Measurements from ENCODE around the gene LYPD6B. TPM values are rescaled to one million over a fixed set of nuclear protein-coding genes. Genes with fewer than 3 reads are reported as not detected.

Gene LYPD6B
- total RNA-seq, 6 experiments from 2014 or later = 18.3 to 91.5 (median 23.2) TPM

DNA sequence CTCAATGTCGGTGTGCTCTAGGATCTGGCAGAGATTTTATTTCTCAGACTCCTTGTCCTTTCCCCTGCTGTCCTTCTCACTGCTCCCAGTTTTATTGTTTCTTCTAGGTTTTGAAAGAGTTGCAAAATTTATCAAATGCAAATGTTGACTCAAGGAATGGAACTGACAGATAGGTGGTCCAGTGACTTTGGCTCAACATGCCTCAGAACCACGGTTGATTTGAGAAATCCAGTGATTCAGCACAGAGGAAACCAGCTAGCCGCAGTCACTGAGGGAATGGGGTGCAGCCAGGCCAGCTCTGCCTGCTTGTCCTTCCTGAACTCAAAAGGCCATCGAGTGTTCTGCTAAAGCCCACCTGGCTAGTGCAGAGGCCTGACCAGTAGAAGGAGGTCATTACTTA lies 166.2 kb downstream of the LYPD6B start:
- H3K4me1 Mint-ChIP-seq (ENCODE audit: low read depth) = peaks cover 33% of the 10 kb centered on the region
- H3K27ac Mint-ChIP-seq = no peak overlapping the region; the same call in 1 of the 2 replicates
- peaks cover 13% of the 10 kb centered on the region; the same call in 1 of the 2 replicates for H3K36me3 Mint-ChIP-seq (ENCODE audit: low read depth)
- no peak overlapping the region for H3K4me3 Mint-ChIP-seq
- no peaks in the 10 kb centered on the region for H3K9me3 Mint-ChIP-seq
- H3K27me3 Mint-ChIP-seq (ENCODE audit: insufficient read depth) = no peaks in the 10 kb centered on the region; the same call in 1 of the 2 replicates
- no peak for DNase-seq
- no peak for TF ChIP-seq CTCF (IDR thresholded peaks at IDR 0.05)

GRCh38 chr2:149205143-149205542 lies 166.6 kb downstream of the LYPD6B start:
- Mint-ChIP-seq H3K9me3 (no peaks in the 10 kb centered on the region), H3K27ac (no peak overlapping the region; the same call in 1 of the 2 replicates), H3K36me3 (ENCODE audit: low read depth) (peaks cover 13% of the 10 kb centered on the region; the same call in 1 of the 2 replicates), H3K4me1 (ENCODE audit: low read depth) (peaks cover 29% of the 10 kb centered on the region), H3K4me3 (no peak overlapping the region), H3K27me3 (ENCODE audit: insufficient read depth) (no peaks in the 10 kb centered on the region)
- TF ChIP-seq CTCF (IDR thresholded peaks at IDR 0.05) = no peak
- no peak for DNase-seq

DNA sequence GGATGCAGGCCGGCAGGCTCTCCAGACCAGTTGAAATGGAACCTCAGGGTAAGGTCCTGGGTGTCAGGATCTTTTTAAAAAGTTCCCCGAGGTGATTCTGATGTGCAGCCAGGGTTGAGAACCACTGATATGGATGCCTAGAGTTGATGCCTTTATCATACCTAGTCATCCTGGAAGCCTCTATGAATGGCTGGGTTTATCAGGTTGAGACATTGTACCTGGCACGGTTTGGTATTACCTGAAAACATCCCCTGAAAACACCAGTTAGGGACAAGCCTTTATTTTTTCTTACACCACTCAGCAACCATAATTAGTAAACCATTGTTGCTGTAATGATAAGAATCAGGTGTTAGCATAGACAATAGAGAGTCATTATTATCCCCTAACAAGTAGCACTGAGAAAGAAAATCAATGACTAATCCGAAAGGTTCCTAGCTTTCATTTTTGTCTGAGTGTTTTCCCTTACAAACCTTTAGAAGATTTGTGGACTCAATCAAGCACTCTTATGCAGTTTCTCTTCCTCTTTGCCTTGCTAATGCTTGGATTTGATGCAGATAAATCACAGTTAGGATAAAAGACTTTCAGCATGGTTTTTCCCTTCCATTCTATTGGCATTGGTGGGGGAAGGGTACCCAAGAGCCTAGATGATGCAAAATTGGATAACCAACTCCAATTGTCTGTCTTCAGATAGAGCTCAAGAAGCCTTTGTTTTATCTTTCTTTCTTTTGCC lies 175.4 kb downstream of the LYPD6B start:
- peaks cover 47% of the 10 kb centered on the region for H3K4me1 Mint-ChIP-seq (ENCODE audit: low read depth)

DNA sequence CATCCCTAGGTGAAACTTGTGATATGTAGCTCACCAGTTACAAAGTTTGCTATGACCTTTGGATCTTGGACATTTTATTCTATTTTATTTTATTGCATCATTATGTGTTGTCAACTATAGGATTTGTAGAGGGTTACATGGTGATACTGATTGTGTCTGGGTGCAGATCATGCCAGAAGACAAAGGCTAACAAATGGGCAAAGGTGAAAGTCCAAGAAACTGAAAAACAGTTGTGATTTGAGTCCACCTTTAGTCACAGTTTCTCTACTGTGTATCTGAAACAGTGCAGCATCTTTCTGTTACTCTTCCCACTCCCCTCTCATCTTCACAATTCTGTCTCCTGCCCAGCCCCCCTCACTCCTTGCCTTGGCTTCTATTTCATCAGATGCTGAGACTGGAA lies 180.0 kb downstream of the LYPD6B start:
- peaks cover 11% of the 10 kb centered on the region for H3K36me3 Mint-ChIP-seq (ENCODE audit: low read depth)
- H3K27ac Mint-ChIP-seq = no peak overlapping the region
- DNase-seq = no peak
- no peaks in the 10 kb centered on the region for H3K27me3 Mint-ChIP-seq (ENCODE audit: insufficient read depth)
- no peak overlapping the region for H3K4me3 Mint-ChIP-seq
- peaks cover 43% of the 10 kb centered on the region for H3K4me1 Mint-ChIP-seq (ENCODE audit: low read depth)
- no peak for TF ChIP-seq CTCF (IDR thresholded peaks at IDR 0.05)
- no peaks in the 10 kb centered on the region; the same call in 1 of the 2 replicates for H3K9me3 Mint-ChIP-seq

More for the DNA sequence above, 175.4 kb downstream of the LYPD6B start:
- no peak for TF ChIP-seq CTCF (IDR thresholded peaks at IDR 0.05)
- Mint-ChIP-seq H3K27ac (no peak overlapping the region), H3K27me3 (ENCODE audit: insufficient read depth) (no peaks in the 10 kb centered on the region), H3K4me3 (no peak overlapping the region), H3K36me3 (ENCODE audit: low read depth) (peaks cover 36% of the 10 kb centered on the region), H3K9me3 (peaks cover 4% of the 10 kb centered on the region)
- no peak for DNase-seq

DNA sequence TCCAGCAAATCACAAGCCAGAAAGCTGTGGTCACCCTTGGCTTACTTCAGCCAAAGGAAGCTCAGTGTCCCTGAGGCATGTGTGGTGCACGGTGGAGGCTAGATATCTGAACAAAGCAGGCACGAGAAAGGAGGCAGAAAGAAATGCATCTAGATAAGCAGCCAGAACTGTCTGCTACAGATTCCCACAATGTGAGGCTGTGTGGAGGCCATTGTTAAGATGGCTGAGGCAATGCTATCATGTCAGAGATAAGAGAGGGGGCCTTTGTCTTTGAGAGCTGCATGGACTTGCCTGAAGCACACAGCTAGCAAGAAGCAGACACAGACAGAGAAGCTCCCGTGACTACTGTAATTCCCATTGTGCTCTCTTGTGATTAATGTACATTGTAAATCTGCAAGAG lies 181.4 kb downstream of the LYPD6B start:
- Mint-ChIP-seq H3K27ac (no peak overlapping the region), H3K9me3 (no peaks in the 10 kb centered on the region; the same call in 1 of the 2 replicates), H3K36me3 (ENCODE audit: low read depth) (peaks cover 7% of the 10 kb centered on the region; the same call in 1 of the 2 replicates), H3K27me3 (ENCODE audit: insufficient read depth) (no peaks in the 10 kb centered on the region), H3K4me3 (no peak overlapping the region), H3K4me1 (ENCODE audit: low read depth) (peaks cover 36% of the 10 kb centered on the region)
- DNase-seq = no peak
- no peak for TF ChIP-seq CTCF (IDR thresholded peaks at IDR 0.05)

Measured in HFFc6 (cell line).